Loucy (cell line): ENCODE data around the gene POLG.
A peak's percentile ranks its signal among the peaks of the same experiment; 100 is the strongest.

Experiments
- H2AFZ ChIP-seq: fragments of 200-600 bp; sonication (generic); 2 replicates; pipeline ENCODE4 v1.6.0; 2016; ENCODE audit warnings: antibody characterized with exemption, mild to moderate bottlenecking, low read length, moderate library complexity
- H3F3A ChIP-seq: fragments of 200-600 bp; 2 replicates; pipeline ENCODE4 v1.6.0; 2016; ENCODE audit warnings: antibody characterized with exemption, low read depth, mild to moderate bottlenecking
- H3K27me3 ChIP-seq: fragments of 200-600 bp; sonication (generic); 2 replicates; pipeline ENCODE4 v1.6.1; 2014; ENCODE audit warnings: low read length, mild to moderate bottlenecking; ENCODE audit not compliant: insufficient read depth, poor library complexity, severe bottlenecking
- H3K36me3 ChIP-seq: fragments of 200-600 bp; sonication (generic); 2 replicates; pipeline ENCODE4 v1.6.1; 2016; ENCODE audit warnings: low read length; ENCODE audit not compliant: insufficient read depth
- H3K4me1 ChIP-seq: fragments of 200-600 bp; sonication (generic); 2 replicates; pipeline ENCODE4 v1.5.1; 2014; ENCODE audit warnings: low read length, mild to moderate bottlenecking; ENCODE audit not compliant: insufficient read depth, poor library complexity, severe bottlenecking
- H3K4me2 ChIP-seq: fragments of 200-600 bp; sonication (generic); 2 replicates; pipeline ENCODE4 v1.6.0; 2014; ENCODE audit warnings: antibody characterized with exemption, low read length, low read depth, mild to moderate bottlenecking; ENCODE audit not compliant: poor library complexity, severe bottlenecking
- H3K4me3 ChIP-seq: fragments of 200-600 bp; sonication (generic); 2 replicates; pipeline ENCODE4 v1.5.1; 2014; ENCODE audit warnings: low read length, mild to moderate bottlenecking, mixed read lengths; ENCODE audit not compliant: poor library complexity, severe bottlenecking
- H3K79me2 ChIP-seq: fragments of 200-600 bp; sonication (generic); 2 replicates; pipeline ENCODE4 v1.6.1; 2014; ENCODE audit warnings: low read length; ENCODE audit not compliant: insufficient read depth
- H3K9ac ChIP-seq: fragments of 200-600 bp; sonication (generic); 2 replicates; pipeline ENCODE4 v1.6.0; 2014; ENCODE audit warnings: mild to moderate bottlenecking, low read depth, low read length, moderate library complexity; ENCODE audit not compliant: poor library complexity, severe bottlenecking
- H3K9me2 ChIP-seq: fragments of 200-600 bp; sonication (generic); replicated peaks from 2 replicates; pipeline ENCODE4 v1.6.1; 2016; ENCODE audit warnings: low read depth, low read length, mixed read lengths
- H3K9me3 ChIP-seq: fragments of 200-600 bp; sonication (generic); 2 replicates; pipeline ENCODE4 v1.6.1; 2014; ENCODE audit warnings: mild to moderate bottlenecking, antibody characterized with exemption, low read length, low read depth; ENCODE audit not compliant: insufficient read depth
- H4K20me1 ChIP-seq: fragments of 200-600 bp; sonication (generic); 2 replicates; pipeline ENCODE4 v1.6.0; 2014; ENCODE audit warnings: antibody characterized with exemption, low read length, mild to moderate bottlenecking; ENCODE audit not compliant: insufficient read depth, poor library complexity, severe bottlenecking
- CTCF ChIP-seq: fragments of 200-600 bp; sonication (generic); conservative IDR thresholded peaks from 2 replicates; pipeline ENCODE4 v1.5.1; 2014; ENCODE audit warnings: mild to moderate bottlenecking, antibody characterized with exemption, low read length
- EZH2phosphoT487 ChIP-seq: fragments of 200-600 bp; IDR thresholded peaks from 2 replicates; pipeline ENCODE4 v1.6.1; 2018; ENCODE audit warnings: antibody characterized with exemption, mild to moderate bottlenecking, moderate library complexity, borderline replicate concordance

POLG gene

GRCh38 chr15:89299896-89300295, 34.7 kb downstream of the POLG start:
- no peaks in the 10 kb centered on the region for H3K79me2 ChIP-seq
- no peak overlapping the region for H2AFZ ChIP-seq
- peaks cover 54% of the 10 kb centered on the region; the same call in 1 of the 2 replicates for H3K36me3 ChIP-seq
- TF ChIP-seq CTCF = peak; percentile 41
- TF ChIP-seq EZH2phosphoT487 = no peak
- H3K4me1 ChIP-seq = no peaks in the 10 kb centered on the region
- no peaks in the 10 kb centered on the region for H3K27me3 ChIP-seq
- H3K4me2 ChIP-seq = no peak overlapping the region
- H3F3A ChIP-seq = no peaks in the 10 kb centered on the region
- no peak overlapping the region for H3K9ac ChIP-seq
- H3K9me2 ChIP-seq = no peaks in the 10 kb centered on the region
- no peaks in the 10 kb centered on the region for H4K20me1 ChIP-seq
- no peaks in the 10 kb centered on the region for H3K9me3 ChIP-seq
- no peak overlapping the region for H3K4me3 ChIP-seq

GRCh38 chr15:89293012-89293411, 41.6 kb downstream of the POLG start:
- Histone ChIP-seq H2AFZ (no peak overlapping the region), H3K9me2 (no peaks in the 10 kb centered on the region), H3K9me3 (no peaks in the 10 kb centered on the region), H4K20me1 (no peaks in the 10 kb centered on the region), H3K4me2 (no peak overlapping the region), H3K4me3 (no peak overlapping the region), H3K36me3 (peaks cover 71% of the 10 kb centered on the region), H3K27me3 (no peaks in the 10 kb centered on the region), H3K79me2 (no peaks in the 10 kb centered on the region), H3F3A (no peaks in the 10 kb centered on the region), H3K4me1 (no peaks in the 10 kb centered on the region), H3K9ac (no peak overlapping the region)
- TF ChIP-seq EZH2phosphoT487 (no peak), CTCF (peak; percentile 36)

GRCh38 chr15:89291934-89292438, 42.6 kb downstream of the POLG start:
- no peaks in the 10 kb centered on the region for H3F3A ChIP-seq
- no peak overlapping the region for H3K4me2 ChIP-seq
- H3K4me3 ChIP-seq = no peak overlapping the region
- H3K79me2 ChIP-seq = no peaks in the 10 kb centered on the region
- H2AFZ ChIP-seq = no peak overlapping the region
- no peaks in the 10 kb centered on the region for H4K20me1 ChIP-seq
- no peak overlapping the region for H3K9ac ChIP-seq
- H3K9me2 ChIP-seq = no peaks in the 10 kb centered on the region
- TF ChIP-seq EZH2phosphoT487 (no peak), CTCF (no peak)
- H3K9me3 ChIP-seq = no peaks in the 10 kb centered on the region
- no peaks in the 10 kb centered on the region for H3K27me3 ChIP-seq
- no peaks in the 10 kb centered on the region for H3K4me1 ChIP-seq
- H3K36me3 ChIP-seq = peaks cover 80% of the 10 kb centered on the region
